NCI-H510A (cell line): Measurements from ENCODE around the gene PGLYRP1.

ENCODE experiments used
- DNase-seq: peaks from one replicate; lab custom pipeline; 2025; lab: John Stamatoyannopoulos, UW

PGLYRP1 gene

GRCh38 chr19:46000491-46001246, 22.2 kb downstream of the PGLYRP1 start:
- peak; percentile 34 for DNase-seq

- DNase-seq: peak; percentile 69
These were observed 23.2 kb downstream of the PGLYRP1 start for GRCh38 chr19:45999653-46000121.

GRCh38 chr19:45998834-45999233, 24.0 kb downstream of the PGLYRP1 start:
- no peak for DNase-seq

GRCh38 chr19:45996933-45997332, 25.9 kb downstream of the PGLYRP1 start:
- no peak for DNase-seq

GRCh38 chr19:45995715-45996385, 27.0 kb downstream of the PGLYRP1 start:
- DNase-seq: no peak

GRCh38 chr19:45994998-45995714, 27.7 kb downstream of the PGLYRP1 start, which contains the start of gene CCDC61:
TSS of gene CCDC61 (plus strand) at chr19:45995467. CDS start at chr19:46003019, 7,552 bp downstream.
- peak; percentile 99 for DNase-seq

GRCh38 chr19:45994456-45994997, 28.3 kb downstream of the PGLYRP1 start:
- DNase-seq: no peak

GRCh38 chr19:45990113-45990728, 32.6 kb downstream of the PGLYRP1 start:
- DNase-seq: no peak

GRCh38 chr19:45985321-45985720, 37.5 kb downstream of the PGLYRP1 start:
- DNase-seq: no peak

GRCh38 chr19:45981350-45981749, 41.5 kb downstream of the PGLYRP1 start:
- no peak for DNase-seq

GRCh38 chr19:45978156-45978555, 44.7 kb downstream of the PGLYRP1 start:
- DNase-seq: no peak

- DNase-seq: no peak
These were observed 46.7 kb downstream of the PGLYRP1 start for GRCh38 chr19:45976178-45976577.

GRCh38 chr19:45975306-45976070, 47.4 kb downstream of the PGLYRP1 start:
- DNase-seq: no peak

GRCh38 chr19:45973553-45974338, 49.1 kb downstream of the PGLYRP1 start, which contains the start of gene NOVA2:
TSS of gene NOVA2 (minus strand) at chr19:45973865. CDS start at chr19:45973351, 514 bp downstream.
- DNase-seq: peak; percentile 63

GRCh38 chr19:45972947-45973540, 49.8 kb downstream of the PGLYRP1 start:
- no peak for DNase-seq

GRCh38 chr19:45972081-45972946, 50.5 kb downstream of the PGLYRP1 start:
- DNase-seq: no peak

- DNase-seq: no peak
These were observed 51.5 kb downstream of the PGLYRP1 start for GRCh38 chr19:45971260-45971902.

- no peak for DNase-seq
These were observed 53.2 kb downstream of the PGLYRP1 start for GRCh38 chr19:45969676-45970075.
